Ramos (cell line): Measurements from ENCODE around the gene SGPP1.
"Not testable (repeated sequence)": the region's sequence is repeated elsewhere in the genome, so short reads cannot be mapped to it uniquely, and the experiment has no call there.

Source experiments
- in situ Hi-C: fragments of 300-500 bp; cut with MboI; formaldehyde crosslinking; loops from one replicate; pipeline ENCODE4 v1.14.3; 2022; ENCODE audit warnings: low sequenced_read_pairs; ENCODE audit not compliant: unreplicated experiment

SGPP1 gene, protein sequence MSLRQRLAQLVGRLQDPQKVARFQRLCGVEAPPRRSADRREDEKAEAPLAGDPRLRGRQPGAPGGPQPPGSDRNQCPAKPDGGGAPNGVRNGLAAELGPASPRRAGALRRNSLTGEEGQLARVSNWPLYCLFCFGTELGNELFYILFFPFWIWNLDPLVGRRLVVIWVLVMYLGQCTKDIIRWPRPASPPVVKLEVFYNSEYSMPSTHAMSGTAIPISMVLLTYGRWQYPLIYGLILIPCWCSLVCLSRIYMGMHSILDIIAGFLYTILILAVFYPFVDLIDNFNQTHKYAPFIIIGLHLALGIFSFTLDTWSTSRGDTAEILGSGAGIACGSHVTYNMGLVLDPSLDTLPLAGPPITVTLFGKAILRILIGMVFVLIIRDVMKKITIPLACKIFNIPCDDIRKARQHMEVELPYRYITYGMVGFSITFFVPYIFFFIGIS

DNA sequence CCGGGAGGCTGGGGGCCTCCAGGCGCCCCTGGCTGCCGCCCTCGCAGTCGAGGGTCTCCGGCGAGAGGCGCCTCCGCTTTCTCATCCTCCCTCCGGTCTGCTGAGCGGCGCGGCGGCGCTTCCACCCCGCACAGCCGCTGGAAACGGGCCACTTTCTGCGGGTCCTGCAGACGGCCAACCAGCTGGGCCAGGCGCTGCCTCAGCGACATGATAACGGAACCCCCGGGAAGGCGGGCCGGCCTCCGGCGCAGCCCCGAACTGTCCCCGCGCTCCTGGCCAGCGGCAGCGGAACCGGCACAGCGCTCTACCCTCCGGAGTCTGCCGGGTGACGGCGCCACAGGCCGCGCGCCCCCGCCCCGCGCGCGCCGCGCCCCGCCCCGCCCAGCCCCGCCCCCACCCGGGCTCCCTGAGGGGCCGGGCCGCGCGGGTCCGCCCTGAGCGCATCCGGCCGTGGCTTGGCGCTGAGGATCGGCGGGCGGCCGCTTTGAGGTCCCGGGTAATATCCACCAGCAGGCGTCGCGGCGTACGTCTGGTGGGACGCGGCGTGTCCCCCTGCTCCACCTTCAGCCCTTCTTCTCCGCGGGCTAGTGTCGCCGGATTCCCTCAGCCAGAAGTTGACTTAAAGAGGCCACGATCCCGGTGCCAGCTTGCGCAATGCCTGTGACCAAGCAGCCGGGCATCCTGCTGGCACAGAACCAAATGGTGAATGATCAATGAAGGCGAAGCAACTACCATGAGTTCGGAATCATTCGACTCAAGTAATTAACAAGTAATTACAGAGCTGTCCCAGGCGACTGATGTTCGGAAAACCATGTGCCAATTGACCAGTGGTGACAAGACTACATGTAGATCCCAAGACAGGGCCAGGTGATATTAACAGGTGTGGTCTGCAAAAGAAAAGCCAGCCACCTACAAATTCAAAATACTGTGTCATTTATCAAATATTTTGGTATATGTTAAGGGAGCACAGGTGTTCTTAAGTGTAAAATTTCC lies at the start of gene SGPP1:
SGPP1 (minus strand) TSS at position 330 of the 993 bp plus-strand sequence; CDS start at position 209, 121 bp downstream.
- in situ Hi-C loops, result no loop called here

DNA sequence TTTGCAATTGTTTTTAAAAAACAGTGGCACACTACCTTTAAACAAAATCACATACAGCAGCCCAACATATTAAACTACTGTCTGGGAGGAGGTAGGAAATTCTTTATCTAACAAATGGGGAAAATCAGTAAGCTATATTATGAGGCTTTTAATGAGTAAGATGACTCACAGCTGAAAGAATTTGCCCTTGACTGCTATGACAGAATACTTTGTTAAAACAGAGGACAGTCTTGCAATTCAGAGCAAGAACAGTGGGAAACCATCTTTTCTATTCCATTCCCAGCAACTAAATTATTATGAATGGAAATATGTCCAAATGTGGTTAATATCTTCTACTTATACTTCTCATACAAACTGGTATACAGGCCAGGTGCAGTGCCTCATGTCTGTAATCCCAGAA lies 49.2 kb upstream of the SGPP1 start:
- in situ Hi-C loops, result loop anchor here (10.0 to 25.0 kb wide), 2 partner anchors 142 to 390 kb away; no protein-coding TSS in a partner anchor

DNA sequence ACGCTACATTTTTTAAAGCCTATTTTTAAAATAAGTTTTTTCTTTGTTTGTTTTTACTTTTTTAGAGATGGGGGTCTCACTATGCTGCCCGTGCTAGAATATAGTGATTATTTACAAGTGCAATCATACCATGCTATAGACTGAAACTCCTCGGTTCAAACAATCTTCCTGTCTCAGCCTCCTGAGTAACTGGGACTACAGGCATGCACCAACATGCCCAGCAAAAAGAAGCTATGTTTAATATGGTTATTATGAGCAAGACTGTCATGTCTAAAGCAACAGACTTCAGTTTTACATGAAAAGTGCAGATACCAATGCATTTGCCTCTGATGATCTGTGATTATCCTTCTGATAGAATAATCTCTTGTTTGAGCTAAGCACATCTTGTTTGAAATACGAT lies 45.6 kb upstream of the SGPP1 start:
- in situ Hi-C loops, result loop anchor here (10.0 kb wide), 1 partner anchor 139 kb away; no protein-coding TSS in a partner anchor

DNA sequence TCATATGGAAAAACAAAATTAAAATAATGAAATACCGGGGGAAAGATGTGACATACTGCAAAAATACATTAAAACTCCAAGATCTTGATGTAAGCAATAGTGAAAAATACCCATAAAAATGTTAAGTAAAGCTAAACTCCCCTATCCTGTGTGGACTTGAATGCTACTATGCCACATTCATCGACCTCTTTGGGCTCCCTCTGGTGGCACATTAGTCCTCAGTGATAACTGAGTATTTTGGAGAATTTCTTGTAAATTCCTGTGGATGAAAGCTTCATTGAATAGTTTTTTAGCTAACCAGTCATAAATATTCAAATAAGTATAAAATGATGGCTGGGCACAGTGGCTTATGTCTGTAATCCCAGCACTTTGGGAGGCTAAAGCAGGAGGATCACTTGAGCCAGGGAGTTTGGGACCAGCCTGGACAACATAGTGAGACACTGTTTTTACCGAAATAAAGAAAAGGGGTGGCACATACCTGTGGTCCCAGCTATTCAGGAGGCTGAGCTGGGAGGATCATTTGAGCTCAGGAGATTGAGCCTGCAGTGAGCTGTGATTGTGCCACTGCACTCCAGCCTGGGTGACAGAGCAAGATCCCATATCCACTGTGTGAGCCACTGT lies 42.4 kb upstream of the SGPP1 start:
- in situ Hi-C loops, result loop anchor here (10.0 kb wide), 1 partner anchor 135 kb away; no protein-coding TSS in a partner anchor

DNA sequence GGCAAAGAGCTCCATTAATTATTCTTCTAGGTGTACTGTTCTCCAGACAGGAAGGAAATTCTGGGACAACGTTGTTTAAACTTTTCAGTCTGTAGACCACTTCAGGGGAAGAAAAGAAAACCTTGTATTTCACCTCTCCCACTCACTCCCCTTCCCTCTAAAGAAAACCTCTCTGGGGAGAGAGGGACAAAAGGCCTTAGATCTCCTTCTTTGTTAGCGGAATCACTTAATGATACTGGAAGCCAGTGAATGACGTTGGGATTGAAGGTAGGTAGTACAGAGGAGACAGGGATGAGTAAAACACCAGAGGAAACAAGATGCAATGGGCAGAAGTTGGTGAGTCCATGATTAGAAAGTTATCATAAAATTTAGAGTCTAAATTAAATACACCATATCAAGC lies 38.7 kb upstream of the SGPP1 start:
- in situ Hi-C loops, result no loop called here

DNA sequence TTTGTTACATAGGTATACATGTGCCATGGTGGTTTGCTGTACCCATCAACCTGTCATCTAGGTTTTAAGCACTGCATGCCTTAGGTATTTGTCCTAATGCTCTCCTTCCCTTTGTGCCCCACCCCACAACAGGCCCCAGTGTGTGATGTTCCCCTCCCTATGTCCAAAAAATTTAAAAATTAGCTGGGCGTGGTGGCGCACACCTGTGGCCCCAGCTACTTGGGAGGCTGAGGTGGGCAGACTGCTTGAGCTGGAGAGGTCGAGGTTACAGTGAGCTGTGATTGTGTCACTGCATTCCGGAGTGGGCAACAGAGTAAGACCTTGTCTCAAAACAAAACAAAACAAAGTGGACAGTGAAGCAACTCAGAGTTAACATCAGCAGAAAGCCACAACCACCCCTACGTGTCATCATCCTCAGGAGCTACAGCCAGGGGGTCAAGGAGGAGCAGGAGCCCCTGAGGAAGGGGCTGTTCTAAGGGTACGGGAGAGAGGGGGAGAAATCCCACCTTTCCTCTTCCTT lies 36.8 kb upstream of the SGPP1 start:
- in situ Hi-C loops, result no loop called here

DNA sequence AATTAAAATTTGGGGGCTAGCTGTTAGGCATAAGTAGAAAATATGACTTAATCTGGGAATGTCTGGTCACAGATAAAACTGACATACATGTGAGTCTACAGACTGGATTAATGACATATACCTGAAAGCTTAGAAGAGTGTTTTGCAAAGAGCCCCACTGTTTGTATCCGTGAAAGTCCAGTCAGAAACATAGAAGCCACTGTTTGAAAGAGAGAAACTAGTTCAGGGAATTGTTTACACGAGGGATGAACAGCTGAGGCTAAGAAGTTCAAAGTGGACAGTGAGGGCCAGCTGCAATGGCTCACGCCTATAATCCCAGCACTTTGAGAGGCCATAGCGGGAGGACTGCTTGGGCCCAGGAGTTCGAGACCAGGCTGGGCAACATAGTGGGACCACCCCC lies 36.2 kb upstream of the SGPP1 start:
- in situ Hi-C loops, result no loop called here

DNA sequence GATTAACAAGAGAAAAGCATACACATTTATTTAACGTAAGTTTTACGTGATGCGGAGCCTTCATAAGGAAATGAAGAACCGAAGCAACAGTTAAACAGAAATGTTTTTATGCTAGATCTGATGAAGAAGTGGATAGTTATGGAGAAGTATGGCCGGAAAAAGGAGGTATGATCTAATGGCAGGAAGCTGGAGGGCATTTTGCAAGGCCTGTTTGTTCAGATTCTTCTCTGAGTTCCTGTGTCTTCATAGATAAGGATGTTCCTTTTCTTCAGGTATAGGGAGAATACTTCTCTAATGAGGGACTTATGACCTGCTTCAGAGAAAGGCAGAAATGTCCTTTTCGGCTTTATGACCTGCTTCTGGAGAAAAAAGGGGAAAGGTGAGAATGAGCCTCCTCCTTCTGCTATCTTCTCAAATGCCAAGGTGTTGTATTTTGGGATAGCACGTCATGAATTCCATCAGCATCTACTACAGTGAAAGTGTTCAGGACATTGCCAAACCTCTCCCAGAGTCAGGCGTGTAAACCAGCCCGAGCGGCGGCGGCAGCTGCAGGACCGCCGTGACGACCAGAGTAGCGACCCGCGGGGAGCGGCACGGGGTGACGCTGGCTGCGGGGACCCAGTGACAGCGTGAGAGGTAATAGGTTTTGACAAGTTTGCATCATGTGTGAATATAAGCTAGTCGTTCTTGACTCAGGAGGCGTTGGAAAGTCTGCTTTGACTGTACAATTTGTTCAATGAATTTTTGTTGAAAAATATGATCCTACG lies 33.7 kb upstream of the SGPP1 start:
- in situ Hi-C loops, result no loop called here

DNA sequence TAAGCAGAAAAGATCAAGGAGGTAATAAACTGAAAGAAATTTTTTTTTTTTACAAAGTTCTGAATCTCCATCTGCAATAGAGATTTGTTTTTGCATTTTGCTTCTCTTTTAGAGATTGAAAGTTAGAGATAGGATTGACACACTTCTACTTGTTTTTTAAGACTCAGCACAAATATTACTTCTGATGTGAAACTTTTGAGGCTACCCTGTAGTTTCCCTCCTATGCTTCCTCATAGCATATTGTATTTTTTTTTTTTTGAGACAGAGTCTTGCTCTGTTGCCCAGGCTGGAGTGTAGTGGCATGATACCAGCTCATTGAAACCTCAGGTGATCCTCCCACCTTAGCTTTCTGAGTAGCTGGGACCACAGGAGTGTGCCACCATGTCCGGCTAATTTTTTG lies 32.1 kb upstream of the SGPP1 start:
- in situ Hi-C loops, result no loop called here

DNA sequence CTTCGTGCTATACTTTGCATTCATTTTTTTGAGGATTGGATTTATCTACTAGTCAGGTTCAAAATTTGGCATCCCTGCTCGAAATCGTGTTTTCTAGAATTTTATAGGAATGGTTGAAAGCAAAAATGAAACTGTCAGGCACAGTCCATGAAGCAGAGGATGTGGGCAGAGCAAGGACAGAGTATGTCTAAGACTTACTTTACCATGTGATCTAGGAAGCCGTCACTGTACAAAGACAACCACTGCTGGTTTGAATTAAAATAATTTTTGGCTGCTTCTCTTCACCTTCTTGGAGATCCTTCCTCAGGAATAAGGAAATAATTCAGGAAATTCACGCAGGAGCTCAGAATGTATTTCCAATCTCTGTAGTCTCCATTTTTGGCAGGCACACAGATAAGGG lies 31.6 kb upstream of the SGPP1 start:
- in situ Hi-C loops, result no loop called here

DNA sequence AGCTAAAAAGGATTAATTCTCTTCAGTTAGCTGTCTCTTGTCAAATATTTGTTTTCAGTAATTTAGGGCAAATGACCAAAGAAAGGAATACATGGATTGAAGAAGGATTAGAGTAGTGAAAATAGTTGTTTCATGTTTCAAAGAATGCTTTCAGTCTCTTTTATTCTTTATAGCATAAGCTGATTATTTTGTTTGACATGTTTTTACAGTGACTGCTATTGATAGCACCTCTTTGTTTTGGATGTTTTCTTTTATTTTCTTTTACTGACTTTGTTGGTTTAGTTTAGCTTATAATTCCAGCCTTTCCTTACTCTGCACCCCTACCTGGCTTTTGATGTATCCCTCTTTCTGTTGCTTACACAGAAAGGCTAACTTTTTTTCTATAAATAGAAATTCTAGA lies 29.3 kb upstream of the SGPP1 start:
- in situ Hi-C loops, result no loop called here

DNA sequence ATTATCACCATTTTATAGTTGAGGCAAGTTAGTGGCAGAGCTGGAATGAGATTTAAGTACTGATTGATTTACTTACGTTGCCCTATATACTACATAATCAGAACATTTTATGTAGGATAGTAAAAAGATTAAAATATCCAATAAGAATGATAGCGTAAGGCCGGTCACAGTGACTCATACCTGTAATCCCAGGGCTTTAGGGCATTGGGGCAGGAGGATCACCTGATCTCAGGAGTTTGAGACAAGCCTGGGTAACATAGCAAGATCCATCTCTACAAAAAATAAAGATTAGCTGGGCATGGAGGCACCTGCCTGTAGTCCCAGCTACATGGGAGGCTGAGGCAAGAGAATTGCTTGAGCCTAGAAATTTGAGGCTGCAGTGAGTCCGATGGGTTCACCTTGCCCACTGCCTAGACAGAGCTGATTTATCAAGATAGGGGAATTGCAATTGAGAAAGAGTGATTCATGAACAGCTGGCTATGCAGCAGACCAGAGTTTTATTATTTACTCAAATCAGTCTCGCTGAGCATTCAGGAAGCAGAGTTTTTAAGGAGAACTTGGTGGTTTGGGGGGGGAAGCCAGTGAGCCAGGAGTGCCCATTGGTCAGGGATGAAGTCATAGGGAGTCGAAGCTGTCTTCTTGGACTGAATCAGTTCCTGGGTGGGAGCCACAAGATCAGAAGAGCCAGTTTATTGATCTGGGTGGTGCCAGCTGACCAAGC lies 24.7 kb upstream of the SGPP1 start:
- in situ Hi-C loops, result no loop called here

DNA sequence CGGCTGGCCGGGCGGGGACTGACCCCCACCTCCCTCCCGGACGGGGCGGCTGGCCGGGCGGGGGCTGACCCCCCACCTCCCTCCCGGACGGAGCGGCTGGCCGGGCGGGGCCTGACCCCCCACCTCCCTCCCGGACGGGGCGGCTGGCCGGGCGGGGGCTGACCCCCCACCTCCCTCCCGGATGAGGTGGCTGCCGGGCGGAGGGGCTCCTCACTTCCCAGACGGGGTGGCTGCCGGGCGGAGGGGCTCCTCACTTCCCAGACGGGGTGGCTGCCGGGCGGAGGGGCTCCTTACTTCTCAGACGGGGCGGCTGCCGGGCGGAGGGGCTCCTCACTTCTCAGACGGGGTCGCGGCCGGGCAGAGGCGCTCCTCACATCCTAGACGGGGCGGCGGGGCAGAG lies 23.2 kb upstream of the SGPP1 start:
- in situ Hi-C loops, result not testable (repeated sequence)

DNA sequence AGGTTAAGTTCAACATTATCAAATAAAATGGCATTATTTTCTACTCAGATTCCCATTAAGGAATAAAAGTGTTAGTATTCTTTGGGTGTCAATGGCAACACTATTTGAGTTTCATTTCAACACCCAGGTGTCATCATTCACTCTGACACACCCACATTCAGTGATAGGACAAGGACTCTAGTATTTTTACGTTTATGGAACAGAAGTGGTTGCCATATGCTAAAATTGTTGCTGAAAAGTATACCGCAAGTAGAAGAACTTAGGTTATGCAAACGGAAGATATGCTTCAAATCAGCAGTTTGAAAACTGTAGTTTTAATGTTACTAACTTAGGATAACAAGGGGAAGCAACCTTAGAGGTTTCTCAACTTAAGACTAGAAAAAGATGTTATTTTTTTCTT lies 20.0 kb upstream of the SGPP1 start:
- in situ Hi-C loops, result no loop called here

DNA sequence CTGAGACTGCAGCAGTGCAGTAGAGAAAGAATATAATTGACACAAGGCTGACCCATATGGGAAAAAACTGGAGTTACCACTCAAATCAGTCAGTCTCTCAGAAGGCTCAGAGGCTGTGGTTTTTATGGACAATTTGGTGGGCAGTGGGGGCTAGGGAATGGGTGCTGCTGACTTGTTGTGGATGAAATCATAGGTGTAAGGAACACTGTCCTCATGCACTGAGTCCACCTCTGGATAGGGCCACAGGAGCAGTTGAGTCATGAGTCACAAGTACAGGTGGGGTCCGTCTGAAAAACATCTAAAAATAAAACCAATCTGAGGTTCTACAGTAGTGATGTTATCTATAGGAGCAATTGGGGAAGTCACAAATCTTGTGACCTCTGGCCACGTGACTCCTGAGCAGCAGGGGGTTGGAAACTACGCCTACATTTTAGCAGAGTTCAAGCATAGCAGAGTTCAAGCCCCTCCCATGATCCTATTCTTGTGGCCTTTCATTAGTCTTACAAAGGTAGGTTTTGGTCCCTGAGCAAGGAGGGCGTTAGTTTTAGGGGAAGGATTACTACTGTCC lies 18.1 kb upstream of the SGPP1 start:
- in situ Hi-C loops, result no loop called here

DNA sequence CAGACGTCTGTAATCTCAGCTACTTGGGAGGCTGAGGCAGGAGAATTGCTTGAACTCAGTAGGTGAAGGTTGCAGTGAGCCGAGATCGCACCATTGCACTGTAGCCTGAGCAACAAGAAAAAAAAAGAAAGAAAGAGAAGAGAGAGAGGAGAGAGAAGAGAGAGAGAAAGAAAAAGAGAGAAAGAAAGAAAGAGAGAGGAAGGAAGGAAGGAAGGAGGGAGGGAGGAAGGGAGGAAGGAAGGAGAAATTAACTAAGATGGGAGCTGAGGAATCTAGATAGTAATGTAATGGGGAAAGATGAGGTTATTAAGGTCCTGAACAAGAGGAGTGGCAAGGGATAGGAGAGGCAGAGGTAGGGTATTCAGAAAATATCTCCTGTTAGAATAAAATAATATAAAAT lies 17.4 kb upstream of the SGPP1 start:
- in situ Hi-C loops, result no loop called here

DNA sequence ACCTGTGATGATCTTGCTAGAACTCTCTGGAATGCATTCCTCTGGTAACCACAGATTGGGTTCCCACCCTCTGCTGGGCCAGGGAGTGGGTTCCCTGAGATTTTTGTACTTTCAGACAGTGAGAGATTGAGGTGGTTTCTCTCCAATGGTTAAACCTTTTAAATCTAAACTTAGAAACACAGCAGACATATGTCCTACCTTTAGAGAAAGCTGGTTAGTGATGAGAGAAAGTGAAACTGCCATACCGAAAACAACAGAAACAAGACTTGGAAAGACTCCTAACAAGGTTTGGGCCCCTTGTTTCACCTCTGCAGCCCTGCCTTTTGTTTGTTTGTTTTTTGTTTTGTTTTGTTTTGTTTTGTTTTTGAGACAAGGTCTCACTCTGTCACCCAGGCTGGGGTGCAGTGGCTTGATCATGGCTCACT lies 9.7 kb upstream of the SGPP1 start:
- in situ Hi-C loops, result no loop called here

DNA sequence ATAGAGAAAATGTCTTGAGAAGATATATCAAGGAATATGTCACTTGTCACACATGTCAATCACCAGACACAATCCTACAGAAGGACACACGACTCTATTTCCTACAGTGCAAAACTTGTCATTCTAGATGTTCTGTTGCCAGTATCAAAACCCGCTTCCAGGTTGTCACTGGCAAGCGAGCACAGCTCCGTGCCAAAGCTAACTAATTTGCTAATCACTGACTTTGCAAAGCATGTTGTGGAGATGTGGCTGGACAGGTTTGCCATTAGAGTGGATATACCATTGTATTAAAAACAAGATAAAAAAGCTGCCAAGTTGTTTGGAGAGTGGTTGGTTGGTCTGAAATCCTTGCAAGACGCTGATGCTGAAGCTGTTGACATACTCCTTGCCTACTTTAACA lies 7.9 kb upstream of the SGPP1 start:
- in situ Hi-C loops, result no loop called here

DNA sequence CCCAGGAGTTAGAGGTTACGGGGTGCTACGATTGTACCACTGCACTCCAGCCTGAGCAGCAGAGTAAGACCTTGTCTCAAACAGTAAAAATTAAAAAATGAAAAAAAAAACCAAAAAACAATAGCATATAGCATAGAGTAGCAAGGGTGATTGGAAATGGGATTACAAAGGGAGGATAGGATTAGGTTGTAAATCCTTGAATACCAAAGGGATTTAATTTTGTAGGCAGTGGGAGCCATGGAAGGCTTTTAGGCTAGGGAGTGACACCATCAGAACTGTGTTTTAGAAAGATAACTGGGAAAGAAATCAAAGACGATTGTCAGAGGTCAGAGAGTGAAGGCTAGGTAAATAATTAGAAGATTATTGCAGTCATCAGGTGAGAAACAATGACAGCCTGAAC lies 2.8 kb upstream of the SGPP1 start:
- in situ Hi-C loops, result no loop called here
